BE2C (cell line): ENCODE results near the gene SLC23A2.

Source experiments
- DNase-seq: peaks from one replicate; pipeline ENCODE4 v3.0.0-alpha.2; 2020
- H3K27me3 ChIP-seq: fragments of 250-450 bp; sonication (Bioruptor Pico); 2 replicates; pipeline ENCODE4 v1.5.1; 2020; ENCODE audit warnings: mild to moderate bottlenecking
- H3K36me3 ChIP-seq: fragments of 250-450 bp; sonication (Bioruptor Pico); 2 replicates; pipeline ENCODE4 v1.5.1; 2020; ENCODE audit warnings: mild to moderate bottlenecking
- H3K4me1 ChIP-seq: fragments of 250-450 bp; sonication (Bioruptor Pico); 2 replicates; pipeline ENCODE4 v1.5.1; 2020
- H3K4me3 ChIP-seq: 2 replicates; pipeline ENCODE4 v1.5.1; 2011; ENCODE audit warnings: low read depth, low read length
- H3K9me3 ChIP-seq: fragments of 250-450 bp; sonication (Bioruptor Pico); 2 replicates; pipeline ENCODE4 v1.5.1; 2020
- TF ChIP-seq, protein P1 (sequence below): IDR thresholded peaks from 2 replicates; pipeline ENCODE4 v1.5.1; 2012; ENCODE audit warnings: mild to moderate bottlenecking, low read depth, low read length

Gene SLC23A2

DNA sequence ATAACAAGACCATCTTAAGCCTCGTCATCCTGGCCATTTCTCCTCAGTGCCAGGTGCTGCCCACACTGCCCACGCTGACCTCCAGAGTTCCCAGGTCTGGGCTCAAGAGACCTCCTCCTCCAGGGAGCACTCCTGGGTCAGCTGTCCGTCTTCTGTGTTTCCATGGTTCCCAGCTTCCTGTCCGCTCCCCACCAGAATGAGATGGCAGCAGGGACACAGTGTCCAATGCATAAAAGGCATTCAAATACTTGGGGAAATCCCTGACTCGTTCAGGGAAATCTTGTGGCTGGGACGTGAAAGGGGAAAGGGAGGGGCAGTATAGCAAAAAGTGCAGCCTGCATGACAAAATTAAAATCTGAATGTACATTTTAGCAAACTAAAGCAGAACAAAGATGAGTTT is 54.3 kb downstream of the SLC23A2 start:
- Histone ChIP-seq H3K4me3 (no peak overlapping the region), H3K9me3 (no peaks in the 10 kb centered on the region), H3K27me3 (no peaks in the 10 kb centered on the region), H3K4me1 (no peaks in the 10 kb centered on the region), H3K36me3 (no peaks in the 10 kb centered on the region)
- no peak for DNase-seq
- TF ChIP-seq, protein P1, sequence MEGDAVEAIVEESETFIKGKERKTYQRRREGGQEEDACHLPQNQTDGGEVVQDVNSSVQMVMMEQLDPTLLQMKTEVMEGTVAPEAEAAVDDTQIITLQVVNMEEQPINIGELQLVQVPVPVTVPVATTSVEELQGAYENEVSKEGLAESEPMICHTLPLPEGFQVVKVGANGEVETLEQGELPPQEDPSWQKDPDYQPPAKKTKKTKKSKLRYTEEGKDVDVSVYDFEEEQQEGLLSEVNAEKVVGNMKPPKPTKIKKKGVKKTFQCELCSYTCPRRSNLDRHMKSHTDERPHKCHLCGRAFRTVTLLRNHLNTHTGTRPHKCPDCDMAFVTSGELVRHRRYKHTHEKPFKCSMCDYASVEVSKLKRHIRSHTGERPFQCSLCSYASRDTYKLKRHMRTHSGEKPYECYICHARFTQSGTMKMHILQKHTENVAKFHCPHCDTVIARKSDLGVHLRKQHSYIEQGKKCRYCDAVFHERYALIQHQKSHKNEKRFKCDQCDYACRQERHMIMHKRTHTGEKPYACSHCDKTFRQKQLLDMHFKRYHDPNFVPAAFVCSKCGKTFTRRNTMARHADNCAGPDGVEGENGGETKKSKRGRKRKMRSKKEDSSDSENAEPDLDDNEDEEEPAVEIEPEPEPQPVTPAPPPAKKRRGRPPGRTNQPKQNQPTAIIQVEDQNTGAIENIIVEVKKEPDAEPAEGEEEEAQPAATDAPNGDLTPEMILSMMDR = no peak

DNA sequence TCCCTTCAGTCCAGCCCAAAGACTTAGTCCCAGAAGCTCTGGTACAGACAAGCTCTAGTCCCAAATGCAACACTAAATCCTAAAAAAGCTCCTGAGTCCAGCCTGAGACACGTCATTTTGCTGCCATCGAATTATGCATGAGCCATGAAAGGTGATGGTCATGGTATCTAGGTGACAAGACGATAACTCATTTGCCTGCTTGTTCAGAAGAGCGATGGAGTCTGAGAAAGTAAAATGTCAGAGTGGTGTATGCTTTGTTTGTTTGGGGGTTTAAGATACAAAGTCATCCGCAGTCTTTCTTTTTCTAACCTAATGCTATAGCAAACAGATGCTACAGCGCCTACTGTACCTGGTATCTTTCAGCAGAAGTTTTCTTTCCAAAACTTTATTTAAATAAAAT is 54.7 kb downstream of the SLC23A2 start:
- H3K36me3 ChIP-seq = no peaks in the 10 kb centered on the region
- no peak overlapping the region for H3K4me3 ChIP-seq
- no peaks in the 10 kb centered on the region for H3K27me3 ChIP-seq
- TF ChIP-seq, protein P1 = no peak
- H3K4me1 ChIP-seq = no peaks in the 10 kb centered on the region
- DNase-seq = no peak
- no peaks in the 10 kb centered on the region for H3K9me3 ChIP-seq

DNA sequence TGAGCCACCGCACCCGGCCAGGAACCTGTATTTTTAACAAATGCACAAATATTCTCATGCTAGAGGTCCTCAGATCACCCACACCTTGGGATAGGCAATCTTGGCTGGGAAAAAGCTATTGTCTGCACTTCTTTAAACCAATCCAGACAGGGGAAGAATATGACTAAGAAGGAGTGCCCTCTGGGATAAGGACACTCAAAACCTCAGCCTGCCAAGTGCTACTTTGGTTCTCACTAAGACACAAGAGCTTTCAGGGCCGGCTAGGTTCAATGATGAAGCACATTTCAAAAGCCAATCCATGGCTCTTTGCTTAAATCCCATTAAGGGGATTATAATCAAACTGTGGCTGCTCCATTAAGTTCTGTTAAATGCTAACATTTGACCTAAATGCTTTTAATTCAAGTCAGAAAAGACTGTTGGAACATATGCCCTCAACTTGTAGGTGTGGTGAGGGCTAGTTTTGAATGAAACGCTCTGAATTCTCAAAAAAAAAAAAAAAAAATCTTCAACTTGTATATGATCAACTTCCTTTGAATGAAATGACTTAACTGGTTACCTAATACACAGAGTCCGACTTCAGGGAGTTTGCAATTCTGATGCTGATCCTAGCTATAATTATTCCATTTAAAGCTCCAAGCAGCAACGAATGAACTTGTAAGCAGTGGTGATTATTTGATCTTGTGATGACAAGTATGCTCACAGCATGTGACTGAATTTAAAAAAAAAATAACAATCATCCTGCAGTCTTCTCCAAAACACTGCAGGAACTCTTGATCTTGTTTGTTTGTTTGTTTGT is 56.6 kb downstream of the SLC23A2 start:
- no peaks in the 10 kb centered on the region for H3K4me1 ChIP-seq
- no peak overlapping the region for H3K4me3 ChIP-seq
- TF ChIP-seq, protein P1 = no peak
- no peak for DNase-seq
- no peaks in the 10 kb centered on the region for H3K27me3 ChIP-seq
- no peaks in the 10 kb centered on the region for H3K9me3 ChIP-seq
- H3K36me3 ChIP-seq = no peaks in the 10 kb centered on the region

DNA sequence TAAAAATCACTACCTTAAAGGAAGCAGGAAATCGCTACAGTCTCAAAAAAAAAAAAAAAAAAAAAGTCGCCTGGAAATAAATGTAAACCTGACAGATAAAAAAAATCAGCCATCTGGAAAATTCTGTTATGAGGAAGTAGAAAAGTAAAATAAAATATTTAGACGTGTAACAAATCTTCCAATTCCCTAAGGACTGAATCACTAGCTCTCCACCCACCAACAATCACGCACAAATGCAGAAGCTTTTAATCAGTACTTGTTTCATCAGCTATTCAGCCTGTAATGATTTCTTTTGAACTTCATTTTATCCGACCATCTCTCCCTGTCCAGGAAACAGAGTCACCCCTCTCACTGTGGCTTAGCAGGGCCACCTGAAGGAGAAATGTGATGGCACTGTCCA is 59.0 kb downstream of the SLC23A2 start:
- Histone ChIP-seq H3K9me3 (no peaks in the 10 kb centered on the region), H3K4me3 (no peak overlapping the region), H3K27me3 (no peaks in the 10 kb centered on the region), H3K36me3 (no peaks in the 10 kb centered on the region), H3K4me1 (no peaks in the 10 kb centered on the region)
- no peak for DNase-seq
- TF ChIP-seq, protein P1 = no peak

DNA sequence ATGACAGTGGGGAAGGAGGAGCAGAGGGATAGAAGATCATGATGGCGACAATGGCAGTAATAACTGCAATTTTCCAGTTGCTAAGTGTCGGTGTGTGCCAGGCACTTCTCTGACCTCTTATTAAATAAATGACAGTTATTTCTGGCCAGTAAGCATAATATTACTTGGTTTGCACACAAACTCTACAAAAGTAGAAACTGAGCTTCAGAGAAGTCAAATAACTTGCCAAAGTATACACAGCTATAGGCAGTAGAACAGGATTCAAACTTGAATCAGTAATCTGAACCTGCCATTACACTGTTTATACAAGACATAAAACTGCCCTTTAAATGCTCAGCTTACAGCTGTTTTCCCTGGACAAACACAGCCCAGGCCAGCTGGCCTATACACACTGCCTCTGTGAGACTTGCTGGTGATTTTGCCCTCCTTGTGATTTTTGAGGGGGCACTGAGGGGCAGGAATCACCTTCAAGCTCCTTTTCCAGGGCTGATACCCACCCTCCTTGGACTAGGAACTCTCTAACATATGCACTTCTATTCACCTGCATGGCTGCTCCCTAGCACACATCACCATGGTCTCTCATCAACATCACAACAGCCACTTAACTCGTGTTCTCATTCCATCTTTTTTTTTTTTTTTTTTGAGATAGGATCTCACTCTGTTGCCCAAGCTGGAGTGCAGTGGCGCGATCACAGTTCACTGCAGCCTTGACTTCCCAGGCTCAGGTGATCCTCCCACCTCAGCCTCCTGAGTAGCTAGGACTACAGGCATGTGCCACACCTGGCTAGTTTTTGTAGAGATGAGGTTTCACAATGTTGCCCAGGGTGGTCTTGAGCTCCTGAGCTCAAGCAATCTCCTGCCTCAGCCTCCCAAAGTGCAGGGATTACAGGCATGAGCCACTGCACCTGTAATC is 63.6 kb downstream of the SLC23A2 start:
- no peak for DNase-seq
- H3K9me3 ChIP-seq = no peaks in the 10 kb centered on the region
- H3K4me3 ChIP-seq = no peak overlapping the region
- H3K36me3 ChIP-seq = no peaks in the 10 kb centered on the region
- TF ChIP-seq, protein P1 = no peak
- no peaks in the 10 kb centered on the region for H3K4me1 ChIP-seq
- no peaks in the 10 kb centered on the region for H3K27me3 ChIP-seq
